CD4-positive, alpha-beta memory T cell (primary cell): ENCODE measurements around the gene CCDC106. TPM values are rescaled to one million over a fixed set of nuclear protein-coding genes. Genes with fewer than 3 reads are reported as not detected.

ENCODE experiments used
- CTCF ChIA-PET: fragments of 350-600 bp; sonication (Branson Sonifier 250); formaldehyde crosslinking; loops from one replicate; lab custom pipeline; 2021; ENCODE audit warnings: inconsistent platforms; ENCODE audit not compliant: partially characterized antibody; lab: Charles Lee
- POLR2A ChIA-PET: fragments of 350-600 bp; sonication (Branson Sonifier 250); formaldehyde crosslinking; loops from one replicate; lab custom pipeline; 2021; ENCODE audit not compliant: partially characterized antibody; lab: Charles Lee
- DNase-seq, 5 donors: peaks; one replicate each; pipeline versions ENCODE4 v3.0.0 to v3.0.0-alpha.2; 2020 to 2022; ENCODE audit warnings: mixed read lengths in 1 of 5
- H3K27ac ChIP-seq: one replicate; pipeline ENCODE4 v1.7.0; 2013; ENCODE audit warnings: low read depth, low read length
- H3K27me3 ChIP-seq: 2 replicates; pipeline ENCODE4 v1.7.0; 2013; ENCODE audit warnings: mild to moderate bottlenecking, low read length, moderate library complexity; ENCODE audit not compliant: insufficient read depth
- H3K36me3 ChIP-seq: 2 replicates; pipeline ENCODE4 v1.7.0; 2013; ENCODE audit warnings: mild to moderate bottlenecking, low read length, moderate library complexity; ENCODE audit not compliant: insufficient read depth
- H3K4me1 ChIP-seq: 2 replicates; pipeline ENCODE4 v1.7.0; 2013; ENCODE audit warnings: mild to moderate bottlenecking, low read length, moderate library complexity; ENCODE audit not compliant: insufficient read depth
- H3K4me3 ChIP-seq, 2 donors: one replicate each; pipeline ENCODE4 v1.7.0; 2013; ENCODE audit warnings: low read length in 2 of 2, mild to moderate bottlenecking in 1 of 2
- H3K9me3 ChIP-seq, 2 donors: one replicate each; pipeline ENCODE4 v1.7.0; 2013; ENCODE audit warnings: low read length in 2 of 2, control low read depth in 1 of 2; ENCODE audit not compliant: control insufficient read depth in 1 of 2
- H3K27ac Mint-ChIP-seq, 7 donors: one replicate each; pipeline ENCODE4 v1.8.0; 2020 to 2021; ENCODE audit warnings: mixed read lengths in 7 of 7, mild to moderate bottlenecking in 6 of 7, inconsistent platforms in 3 of 7, moderate library complexity in 3 of 7
- H3K27me3 Mint-ChIP-seq, 2 donors: one replicate each; pipeline ENCODE4 v1.8.0; 2020 to 2021; ENCODE audit warnings: mixed read lengths in 2 of 2
- H3K36me3 Mint-ChIP-seq, 2 donors: one replicate each; pipeline ENCODE4 v1.8.0; 2020 to 2021; ENCODE audit warnings: mixed read lengths in 2 of 2, inconsistent platforms in 1 of 2, mild to moderate bottlenecking in 1 of 2
- H3K4me1 Mint-ChIP-seq, 4 donors: one replicate each; pipeline ENCODE4 v1.8.0; 2020 to 2021; ENCODE audit warnings: mixed read lengths in 4 of 4, mild to moderate bottlenecking in 1 of 4
- H3K4me3 Mint-ChIP-seq, 8 donors: one replicate each; pipeline ENCODE4 v1.8.0; 2020 to 2021; ENCODE audit warnings: mixed read lengths in 8 of 8, mild to moderate bottlenecking in 7 of 8, moderate library complexity in 6 of 8, inconsistent platforms in 3 of 8
- H3K9me3 Mint-ChIP-seq, 8 donors: one replicate each; pipeline ENCODE4 v1.8.0; 2020 to 2021; ENCODE audit warnings: mixed read lengths in 8 of 8, mild to moderate bottlenecking in 5 of 8, inconsistent platforms in 3 of 8, moderate library complexity in 1 of 8
- intact Hi-C: fragments of 100-400 bp; cut with micrococcal nuclease; formaldehyde crosslinking; loops from one replicate; pipeline ENCODE4 v1.15.1; 2023
- polyA plus RNA-seq, 2 donors: library from polyadenylated mRNA; unstranded; fragments of 300-500 nt; fragmentation: Illumina TruSeq; gene quantifications; one replicate each; pipeline ENCODE4 v1.2.3, GENCODE V29; 2021
- total RNA-seq, 2 experiments: library from RNA; stranded (reverse); gene quantifications; one replicate each; pipeline ENCODE4 v1.2.3, GENCODE V29; 2021

CCDC106 gene
- total and polyA plus RNA-seq, 4 experiments from 2014 or later, result 0.47 to 1.5 (median 0.94) TPM

DNA sequence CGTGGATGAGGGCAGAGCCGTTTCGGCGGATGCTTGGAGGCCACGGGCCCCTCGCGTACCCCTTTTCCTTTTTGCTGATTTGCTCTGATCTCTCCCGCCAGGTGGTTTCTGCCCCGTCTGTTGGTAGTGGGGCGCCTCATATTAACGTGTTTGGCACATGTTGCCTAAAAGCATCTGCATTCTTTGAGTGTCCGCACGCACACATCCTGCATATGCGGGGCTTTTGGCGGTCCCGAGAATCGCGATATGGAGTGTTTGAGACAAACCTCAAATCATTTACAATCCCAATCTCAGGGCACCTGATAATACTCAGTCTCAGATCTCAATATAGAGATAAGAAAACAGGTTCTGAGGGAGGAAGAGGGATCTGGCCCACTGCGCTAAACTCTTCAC, 7.6 kb downstream of the CCDC106 start:
- H3K4me3 ChIP-seq, result peak overlapping the region; percentile 69 to 73
- ChIA-PET POLR2A (interaction anchor here (1.7 to 6.3 kb wide), 6 partner anchors 11 to 49 kb away, joined by 5 to 84 read pairs (median 14); partner anchors contain the start of genes EPN1, ZNF581 and ZNF865), CTCF (no interaction called here)
- Mint-ChIP-seq H3K4me1 (peaks cover 20 to 52% (median 35%) of the 10 kb centered on the region in 4 donors), H3K27me3 (no peaks in the 10 kb centered on the region), H3K9me3 (peaks cover 0 to 9% (median 0%) of the 10 kb centered on the region in 8 donors), H3K4me3 (peak overlapping the region; percentile 91 to 99 (median 94)), H3K27ac (peak overlapping the region; percentile 96 to 99 (median 99)), H3K36me3 (peaks cover 5 to 44% of the 10 kb centered on the region in 2 donors)
- peaks cover 49% of the 10 kb centered on the region for H3K4me1 ChIP-seq
- H3K27me3 ChIP-seq, result no peaks in the 10 kb centered on the region
- H3K27ac ChIP-seq, result peak overlapping the region; percentile 99
- peaks cover 15% of the 10 kb centered on the region for H3K36me3 ChIP-seq
- intact Hi-C loops, result loop anchor here (1.0 to 10.0 kb wide), 4 partner anchors 20 to 1551 kb away; partner anchors contain the start of genes EPN1, HSPBP1, LENG8 and NDUFA3
- no peaks in the 10 kb centered on the region for H3K9me3 ChIP-seq
- no peak for DNase-seq

DNA sequence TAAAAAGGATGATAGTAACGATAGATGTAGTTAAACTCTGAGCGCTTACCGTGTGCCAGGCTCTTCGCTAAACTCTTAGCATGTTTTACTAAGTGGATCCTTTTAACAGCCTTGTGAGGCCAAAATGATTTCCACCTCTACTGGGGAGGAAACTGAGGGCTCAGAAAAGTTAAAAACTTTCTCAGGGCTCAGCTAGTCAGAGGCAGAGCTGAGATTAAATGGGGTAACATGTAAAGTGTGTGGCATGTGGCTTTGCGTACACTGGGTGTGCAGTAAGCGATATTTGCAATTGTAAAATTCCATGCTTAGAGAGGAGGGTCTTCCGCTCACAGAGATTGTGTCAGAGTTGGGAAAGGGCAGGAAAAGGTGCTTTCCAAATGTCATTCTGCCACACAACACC, 8.5 kb downstream of the CCDC106 start:
- Histone ChIP-seq H3K4me3 (peak overlapping the region; percentile 69 to 73), H3K27me3 (no peaks in the 10 kb centered on the region), H3K27ac (peak overlapping the region; percentile 99), H3K4me1 (peaks cover 49% of the 10 kb centered on the region), H3K36me3 (peaks cover 24% of the 10 kb centered on the region), H3K9me3 (no peaks in the 10 kb centered on the region)
- CTCF ChIA-PET, result interaction anchor here (1.1 to 2.6 kb wide), 3 partner anchors 15 to 50 kb away, joined by 3 to 11 read pairs (median 4); no protein-coding TSS in a partner anchor
- Mint-ChIP-seq H3K36me3 (peaks cover 5 to 45% of the 10 kb centered on the region in 2 donors), H3K4me1 (peaks cover 18 to 52% (median 35%) of the 10 kb centered on the region in 4 donors), H3K27ac (peak overlapping the region; percentile 96 to 99 (median 99)), H3K27me3 (no peaks in the 10 kb centered on the region), H3K4me3 (peak overlapping the region; percentile 91 to 99 (median 94)), H3K9me3 (peaks cover 0 to 9% (median 0%) of the 10 kb centered on the region in 8 donors)
- intact Hi-C loops, result loop anchor here (10.0 kb wide), 2 partner anchors 1212 to 1552 kb away; partner anchors contain the start of genes LENG8, NDUFA3 and OSCAR
- no peak for DNase-seq
- POLR2A ChIA-PET, result interaction anchor here (0.5 to 6.3 kb wide), 8 partner anchors 11 to 1680 kb away, joined by 3 to 84 read pairs (median 8); partner anchors contain the start of genes EPN1, ZNF581 and ZNF784

DNA sequence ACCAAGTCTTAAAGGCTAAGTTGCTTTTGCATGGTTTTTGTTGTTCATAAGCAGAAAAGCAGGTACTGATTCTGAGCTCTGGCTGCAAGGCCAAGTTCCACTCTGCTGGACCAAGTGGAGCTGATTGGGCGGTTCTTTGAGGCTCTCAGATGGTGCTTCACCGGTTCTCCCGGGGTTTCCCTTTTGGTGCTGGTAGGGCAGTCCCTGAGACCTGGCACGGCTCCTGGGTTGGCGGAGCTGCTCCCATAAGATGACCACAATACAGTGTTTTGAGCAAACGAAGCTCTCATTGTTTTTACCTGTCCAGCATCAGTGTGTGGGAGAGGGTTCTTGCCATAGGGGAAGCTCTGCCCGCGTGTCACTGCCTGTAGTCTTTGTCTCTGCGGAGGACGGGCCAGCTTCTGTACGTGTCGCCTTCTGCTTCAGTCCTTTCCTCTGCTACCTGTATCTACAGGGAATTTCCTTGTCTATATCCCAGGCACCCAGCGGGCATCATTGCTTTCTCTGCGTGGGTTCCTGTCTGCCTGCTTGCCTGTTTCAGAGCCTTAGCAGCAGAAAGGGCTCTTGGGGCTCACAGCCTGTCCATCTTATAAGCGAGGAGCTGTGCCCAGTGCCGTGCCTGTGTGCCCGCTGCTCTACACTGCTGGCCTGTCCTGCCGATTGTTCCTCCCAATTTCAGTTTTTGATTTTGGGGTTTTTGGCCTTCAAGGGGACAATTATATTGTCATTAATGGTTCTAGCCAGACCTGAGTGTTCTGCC, 9.2 kb downstream of the CCDC106 start:
- peaks cover 0 to 9% (median 0%) of the 10 kb centered on the region in 8 donors for H3K9me3 Mint-ChIP-seq
- Histone ChIP-seq H3K4me3 (peak overlapping the region; percentile 69 to 73), H3K27ac (peak overlapping the region; percentile 99), H3K4me1 (peaks cover 49% of the 10 kb centered on the region), H3K27me3 (no peaks in the 10 kb centered on the region), H3K36me3 (peaks cover 30% of the 10 kb centered on the region), H3K9me3 (no peaks in the 10 kb centered on the region)
- intact Hi-C loops, result loop anchor here (10.0 kb wide), 2 partner anchors 1212 to 1552 kb away; partner anchors contain the start of genes LENG8, NDUFA3 and OSCAR
- ChIA-PET POLR2A (interaction anchor here (0.5 to 6.3 kb wide), 8 partner anchors 10 to 1681 kb away, joined by 3 to 84 read pairs (median 8); partner anchors contain the start of genes EPN1, ZNF581 and ZNF784), CTCF (interaction anchor here (0.6 to 2.6 kb wide), 5 partner anchors 14 to 516 kb away, joined by 3 to 11 read pairs (median 4); no protein-coding TSS in a partner anchor)
- H3K4me1 Mint-ChIP-seq, result peaks cover 22 to 58% (median 36%) of the 10 kb centered on the region in 4 donors
- H3K27ac Mint-ChIP-seq, result peak overlapping the region; percentile 84 to 99 (median 96)
- peak in 1 of 5 donors; percentile 58 for DNase-seq
- peaks cover 10 to 51% of the 10 kb centered on the region in 2 donors for H3K36me3 Mint-ChIP-seq
- H3K4me3 Mint-ChIP-seq, result peak overlapping the region; percentile 91 to 99 (median 94)
- H3K27me3 Mint-ChIP-seq, result no peaks in the 10 kb centered on the region

DNA sequence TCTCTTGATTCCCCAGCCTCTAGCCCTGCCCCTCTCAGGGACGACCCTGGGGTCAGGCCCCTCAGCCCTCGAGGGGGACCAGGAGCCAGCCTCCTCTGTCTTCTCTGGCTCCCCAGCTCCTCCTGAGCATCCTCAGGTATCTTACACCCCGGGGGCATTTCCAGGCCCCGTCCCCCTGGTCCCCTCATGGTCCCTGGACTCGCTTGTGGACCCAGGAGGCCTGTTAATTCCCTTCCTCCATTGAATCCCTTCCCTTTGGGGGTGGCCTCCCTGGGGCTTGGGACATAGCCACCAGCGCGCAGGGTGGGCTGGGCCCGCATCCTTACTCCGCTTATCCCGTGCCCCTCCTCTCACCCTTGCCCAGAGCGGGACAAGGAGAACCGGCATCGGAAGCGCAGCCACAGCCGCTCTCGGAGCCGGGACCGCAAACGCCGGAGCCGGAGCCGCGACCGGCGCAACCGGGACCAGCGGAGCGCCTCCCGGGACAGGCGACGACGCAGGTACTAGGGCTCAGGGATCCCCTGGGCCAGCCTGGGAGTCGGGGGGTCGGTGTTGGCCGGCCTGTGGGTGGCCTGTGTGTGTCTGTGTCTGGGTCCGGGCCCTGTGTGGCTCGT, 10.9 kb downstream of the CCDC106 start:
- ChIA-PET CTCF (no interaction called here), POLR2A (interaction anchor here (3.2 to 3.4 kb wide), 2 partner anchors 8 to 15 kb away, joined by 17 to 19 read pairs; partner anchors contain the start of gene EPN1)
- no peaks in the 10 kb centered on the region for H3K9me3 ChIP-seq
- intact Hi-C loops, result loop anchor here (10.0 kb wide), 2 partner anchors 1214 to 1554 kb away; partner anchors contain the start of genes LENG8, NDUFA3 and OSCAR
- H3K4me3 Mint-ChIP-seq, result peak overlapping the region in 4 of 8 donors; percentile 48 to 94 (median 59)
- H3K27ac Mint-ChIP-seq, result peak overlapping the region in 5 of 7 donors; percentile 83 to 98 (median 84)
- peak overlapping the region; percentile 99 for H3K27ac ChIP-seq
- H3K36me3 ChIP-seq, result peaks cover 48% of the 10 kb centered on the region
- peaks cover 30 to 67% (median 44%) of the 10 kb centered on the region in 4 donors for H3K4me1 Mint-ChIP-seq
- H3K9me3 Mint-ChIP-seq, result peaks cover 0 to 7% (median 0%) of the 10 kb centered on the region in 8 donors
- no peaks in the 10 kb centered on the region for H3K27me3 Mint-ChIP-seq
- no peaks in the 10 kb centered on the region for H3K27me3 ChIP-seq
- H3K36me3 Mint-ChIP-seq, result peaks cover 25 to 62% of the 10 kb centered on the region in 2 donors
- peaks cover 43% of the 10 kb centered on the region for H3K4me1 ChIP-seq
- no peak for DNase-seq
- H3K4me3 ChIP-seq, result no peak overlapping the region

DNA sequence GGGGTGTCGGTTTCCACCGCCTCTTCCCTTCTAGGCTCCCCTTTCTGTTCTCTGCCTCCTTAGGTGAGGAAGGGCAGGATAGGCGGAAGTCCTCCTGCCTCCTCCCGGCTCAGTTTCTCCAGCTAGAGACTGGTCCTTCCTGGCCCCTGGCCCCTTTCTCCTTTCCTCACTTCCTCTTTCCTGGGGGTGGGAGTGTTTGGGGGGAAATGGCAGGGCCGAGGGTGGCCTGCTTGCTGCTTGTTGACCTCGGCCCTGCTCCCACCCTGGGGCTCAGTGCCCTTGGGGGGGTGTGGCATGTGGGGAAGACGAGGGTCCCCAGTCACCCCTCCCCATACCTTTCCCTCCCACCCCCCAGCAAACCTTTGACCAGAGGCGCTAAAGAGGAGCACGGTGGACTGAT, 11.8 kb downstream of the CCDC106 start:
- ChIA-PET CTCF (no interaction called here), POLR2A (interaction anchor here (1.3 kb wide), 1 partner anchor 12 kb away, joined by 3 read pairs; no protein-coding TSS in a partner anchor)
- H3K9me3 Mint-ChIP-seq, result peaks cover 0 to 5% (median 0%) of the 10 kb centered on the region in 8 donors
- intact Hi-C loops, result loop anchor here (10.0 kb wide), 2 partner anchors 1215 to 1555 kb away; partner anchors contain the start of genes LENG8, NDUFA3 and OSCAR
- H3K4me3 Mint-ChIP-seq, result peak overlapping the region in 5 of 8 donors; percentile 38 to 67 (median 49)
- no peak for DNase-seq
- Histone ChIP-seq H3K36me3 (peaks cover 57% of the 10 kb centered on the region), H3K4me3 (no peak overlapping the region), H3K4me1 (peaks cover 43% of the 10 kb centered on the region), H3K9me3 (no peaks in the 10 kb centered on the region), H3K27ac (no peak overlapping the region), H3K27me3 (no peaks in the 10 kb centered on the region)
- no peaks in the 10 kb centered on the region for H3K27me3 Mint-ChIP-seq
- peak overlapping the region in 6 of 7 donors; percentile 42 to 92 (median 83) for H3K27ac Mint-ChIP-seq
- H3K4me1 Mint-ChIP-seq, result peaks cover 31 to 64% (median 48%) of the 10 kb centered on the region in 4 donors
- H3K36me3 Mint-ChIP-seq, result peaks cover 32 to 64% of the 10 kb centered on the region in 2 donors

DNA sequence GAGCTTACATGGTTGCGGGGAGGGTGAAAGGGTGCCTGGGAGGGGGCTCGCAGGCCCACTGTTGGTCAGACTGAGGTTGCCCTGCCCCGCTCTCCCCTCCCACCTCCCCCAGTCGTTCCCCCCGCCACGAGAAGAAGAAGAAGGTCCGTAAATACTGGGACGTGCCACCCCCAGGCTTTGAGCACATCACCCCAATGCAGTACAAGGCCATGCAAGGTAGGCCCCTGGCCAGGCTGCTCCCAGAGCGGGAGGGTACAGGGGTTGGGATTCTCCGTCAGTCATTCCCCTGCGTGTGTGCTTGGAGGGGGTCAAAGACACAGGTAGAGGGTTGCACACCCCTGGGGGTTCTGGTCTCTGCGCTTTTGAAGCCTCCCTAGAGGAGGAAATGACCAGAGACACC, 12.4 kb downstream of the CCDC106 start:
- CTCF ChIA-PET, result no interaction called here
- Histone ChIP-seq H3K36me3 (peaks cover 60% of the 10 kb centered on the region), H3K27ac (no peak overlapping the region), H3K9me3 (no peaks in the 10 kb centered on the region), H3K27me3 (no peaks in the 10 kb centered on the region), H3K4me3 (no peak overlapping the region), H3K4me1 (peaks cover 43% of the 10 kb centered on the region)
- Mint-ChIP-seq H3K4me3 (no peak overlapping the region), H3K27me3 (no peaks in the 10 kb centered on the region), H3K36me3 (peaks cover 35 to 64% of the 10 kb centered on the region in 2 donors), H3K9me3 (peaks cover 0 to 7% (median 0%) of the 10 kb centered on the region in 8 donors), H3K27ac (peak overlapping the region in 2 of 7 donors; percentile 19 to 84), H3K4me1 (peaks cover 31 to 63% (median 48%) of the 10 kb centered on the region in 4 donors)
- intact Hi-C loops, result no loop called here
- POLR2A ChIA-PET, result interaction anchor here (1.3 kb wide), 1 partner anchor 13 kb away, joined by 3 read pairs; no protein-coding TSS in a partner anchor
- no peak for DNase-seq
